ENCODE measurements around the gene LDLRAD2.

DNA sequence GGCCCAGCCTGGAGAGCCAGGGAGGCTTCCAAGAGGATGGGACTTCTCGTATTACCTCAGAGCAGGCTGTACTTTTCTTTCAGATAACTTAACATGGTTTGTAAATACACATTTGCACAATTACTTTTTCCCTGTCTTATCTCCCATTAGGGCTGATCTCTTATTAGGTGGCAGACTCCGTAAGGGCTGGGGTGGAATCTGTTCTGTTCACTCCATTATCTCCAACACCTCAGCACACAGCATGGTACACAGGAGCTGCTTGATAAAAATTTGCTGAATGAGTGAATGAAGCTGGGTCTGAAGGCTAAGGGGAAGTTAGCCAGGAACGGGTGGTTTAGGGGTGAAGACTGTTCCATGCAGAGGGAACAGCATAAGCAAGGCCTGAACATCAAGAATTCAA lies 48.9 kb downstream of the LDLRAD2 start:
- TF ChIP-seq FOSL2 (IDR thresholded peaks at IDR 0.05; ENCODE audit: borderline replicate concordance, low read depth), result no peak
- TF ChIP-seq TCF12 (IDR thresholded peaks at IDR 0.05), result no peak
- TF ChIP-seq RAD21 (IDR thresholded peaks at IDR 0.05; ENCODE audit: low read length), result no peak
- no peak for TF ChIP-seq EP300 (IDR thresholded peaks at IDR 0.05; ENCODE audit: borderline replicate concordance in 1 of 2, low read depth in 1 of 2, low read length in 1 of 2)
- TF ChIP-seq, protein P1, sequence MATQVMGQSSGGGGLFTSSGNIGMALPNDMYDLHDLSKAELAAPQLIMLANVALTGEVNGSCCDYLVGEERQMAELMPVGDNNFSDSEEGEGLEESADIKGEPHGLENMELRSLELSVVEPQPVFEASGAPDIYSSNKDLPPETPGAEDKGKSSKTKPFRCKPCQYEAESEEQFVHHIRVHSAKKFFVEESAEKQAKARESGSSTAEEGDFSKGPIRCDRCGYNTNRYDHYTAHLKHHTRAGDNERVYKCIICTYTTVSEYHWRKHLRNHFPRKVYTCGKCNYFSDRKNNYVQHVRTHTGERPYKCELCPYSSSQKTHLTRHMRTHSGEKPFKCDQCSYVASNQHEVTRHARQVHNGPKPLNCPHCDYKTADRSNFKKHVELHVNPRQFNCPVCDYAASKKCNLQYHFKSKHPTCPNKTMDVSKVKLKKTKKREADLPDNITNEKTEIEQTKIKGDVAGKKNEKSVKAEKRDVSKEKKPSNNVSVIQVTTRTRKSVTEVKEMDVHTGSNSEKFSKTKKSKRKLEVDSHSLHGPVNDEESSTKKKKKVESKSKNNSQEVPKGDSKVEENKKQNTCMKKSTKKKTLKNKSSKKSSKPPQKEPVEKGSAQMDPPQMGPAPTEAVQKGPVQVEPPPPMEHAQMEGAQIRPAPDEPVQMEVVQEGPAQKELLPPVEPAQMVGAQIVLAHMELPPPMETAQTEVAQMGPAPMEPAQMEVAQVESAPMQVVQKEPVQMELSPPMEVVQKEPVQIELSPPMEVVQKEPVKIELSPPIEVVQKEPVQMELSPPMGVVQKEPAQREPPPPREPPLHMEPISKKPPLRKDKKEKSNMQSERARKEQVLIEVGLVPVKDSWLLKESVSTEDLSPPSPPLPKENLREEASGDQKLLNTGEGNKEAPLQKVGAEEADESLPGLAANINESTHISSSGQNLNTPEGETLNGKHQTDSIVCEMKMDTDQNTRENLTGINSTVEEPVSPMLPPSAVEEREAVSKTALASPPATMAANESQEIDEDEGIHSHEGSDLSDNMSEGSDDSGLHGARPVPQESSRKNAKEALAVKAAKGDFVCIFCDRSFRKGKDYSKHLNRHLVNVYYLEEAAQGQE (IDR thresholded peaks at IDR 0.05; ENCODE audit: low read depth, low read length), result no peak
- TF ChIP-seq, protein P2, sequence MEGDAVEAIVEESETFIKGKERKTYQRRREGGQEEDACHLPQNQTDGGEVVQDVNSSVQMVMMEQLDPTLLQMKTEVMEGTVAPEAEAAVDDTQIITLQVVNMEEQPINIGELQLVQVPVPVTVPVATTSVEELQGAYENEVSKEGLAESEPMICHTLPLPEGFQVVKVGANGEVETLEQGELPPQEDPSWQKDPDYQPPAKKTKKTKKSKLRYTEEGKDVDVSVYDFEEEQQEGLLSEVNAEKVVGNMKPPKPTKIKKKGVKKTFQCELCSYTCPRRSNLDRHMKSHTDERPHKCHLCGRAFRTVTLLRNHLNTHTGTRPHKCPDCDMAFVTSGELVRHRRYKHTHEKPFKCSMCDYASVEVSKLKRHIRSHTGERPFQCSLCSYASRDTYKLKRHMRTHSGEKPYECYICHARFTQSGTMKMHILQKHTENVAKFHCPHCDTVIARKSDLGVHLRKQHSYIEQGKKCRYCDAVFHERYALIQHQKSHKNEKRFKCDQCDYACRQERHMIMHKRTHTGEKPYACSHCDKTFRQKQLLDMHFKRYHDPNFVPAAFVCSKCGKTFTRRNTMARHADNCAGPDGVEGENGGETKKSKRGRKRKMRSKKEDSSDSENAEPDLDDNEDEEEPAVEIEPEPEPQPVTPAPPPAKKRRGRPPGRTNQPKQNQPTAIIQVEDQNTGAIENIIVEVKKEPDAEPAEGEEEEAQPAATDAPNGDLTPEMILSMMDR (IDR thresholded peaks at IDR 0.05), result no peak
- TF ChIP-seq GABPA (IDR thresholded peaks at IDR 0.05; ENCODE audit: low read depth), result no peak
- no peak for TF ChIP-seq POLR2AphosphoS5 (IDR thresholded peaks at IDR 0.05; ENCODE audit: low read depth, low read length)
- no peak for TF ChIP-seq TAF1 (IDR thresholded peaks at IDR 0.05; ENCODE audit: borderline replicate concordance, low read depth, low read length)
- TF ChIP-seq NFIC (IDR thresholded peaks at IDR 0.05; ENCODE audit: borderline replicate concordance), result no peak
- TF ChIP-seq FOXM1 (IDR thresholded peaks at IDR 0.05; ENCODE audit: low read depth), result no peak
- TF ChIP-seq, protein P3, sequence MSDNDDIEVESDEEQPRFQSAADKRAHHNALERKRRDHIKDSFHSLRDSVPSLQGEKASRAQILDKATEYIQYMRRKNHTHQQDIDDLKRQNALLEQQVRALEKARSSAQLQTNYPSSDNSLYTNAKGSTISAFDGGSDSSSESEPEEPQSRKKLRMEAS (IDR thresholded peaks at IDR 0.05; ENCODE audit: low read depth), result no peak

Measured in SK-N-SH (cell line).